ENCODE measurements around the gene SLC39A13.

GRCh38 chr11:47408598-47409439 is 429 bp downstream of the SLC39A13 start:
- no peak for TF ChIP-seq CTCF (IDR thresholded peaks at IDR 0.05; ENCODE audit: borderline replicate concordance, extremely low read depth, low read length, poor library complexity, severe bottlenecking)
- no peak for TF ChIP-seq EZH2 (IDR thresholded peaks at IDR 0.05; ENCODE audit: borderline replicate concordance, low read depth, low read length, severe bottlenecking)
